ENCODE data around the gene KRT9.

KRT9 gene, protein sequence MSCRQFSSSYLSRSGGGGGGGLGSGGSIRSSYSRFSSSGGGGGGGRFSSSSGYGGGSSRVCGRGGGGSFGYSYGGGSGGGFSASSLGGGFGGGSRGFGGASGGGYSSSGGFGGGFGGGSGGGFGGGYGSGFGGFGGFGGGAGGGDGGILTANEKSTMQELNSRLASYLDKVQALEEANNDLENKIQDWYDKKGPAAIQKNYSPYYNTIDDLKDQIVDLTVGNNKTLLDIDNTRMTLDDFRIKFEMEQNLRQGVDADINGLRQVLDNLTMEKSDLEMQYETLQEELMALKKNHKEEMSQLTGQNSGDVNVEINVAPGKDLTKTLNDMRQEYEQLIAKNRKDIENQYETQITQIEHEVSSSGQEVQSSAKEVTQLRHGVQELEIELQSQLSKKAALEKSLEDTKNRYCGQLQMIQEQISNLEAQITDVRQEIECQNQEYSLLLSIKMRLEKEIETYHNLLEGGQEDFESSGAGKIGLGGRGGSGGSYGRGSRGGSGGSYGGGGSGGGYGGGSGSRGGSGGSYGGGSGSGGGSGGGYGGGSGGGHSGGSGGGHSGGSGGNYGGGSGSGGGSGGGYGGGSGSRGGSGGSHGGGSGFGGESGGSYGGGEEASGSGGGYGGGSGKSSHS

DNA sequence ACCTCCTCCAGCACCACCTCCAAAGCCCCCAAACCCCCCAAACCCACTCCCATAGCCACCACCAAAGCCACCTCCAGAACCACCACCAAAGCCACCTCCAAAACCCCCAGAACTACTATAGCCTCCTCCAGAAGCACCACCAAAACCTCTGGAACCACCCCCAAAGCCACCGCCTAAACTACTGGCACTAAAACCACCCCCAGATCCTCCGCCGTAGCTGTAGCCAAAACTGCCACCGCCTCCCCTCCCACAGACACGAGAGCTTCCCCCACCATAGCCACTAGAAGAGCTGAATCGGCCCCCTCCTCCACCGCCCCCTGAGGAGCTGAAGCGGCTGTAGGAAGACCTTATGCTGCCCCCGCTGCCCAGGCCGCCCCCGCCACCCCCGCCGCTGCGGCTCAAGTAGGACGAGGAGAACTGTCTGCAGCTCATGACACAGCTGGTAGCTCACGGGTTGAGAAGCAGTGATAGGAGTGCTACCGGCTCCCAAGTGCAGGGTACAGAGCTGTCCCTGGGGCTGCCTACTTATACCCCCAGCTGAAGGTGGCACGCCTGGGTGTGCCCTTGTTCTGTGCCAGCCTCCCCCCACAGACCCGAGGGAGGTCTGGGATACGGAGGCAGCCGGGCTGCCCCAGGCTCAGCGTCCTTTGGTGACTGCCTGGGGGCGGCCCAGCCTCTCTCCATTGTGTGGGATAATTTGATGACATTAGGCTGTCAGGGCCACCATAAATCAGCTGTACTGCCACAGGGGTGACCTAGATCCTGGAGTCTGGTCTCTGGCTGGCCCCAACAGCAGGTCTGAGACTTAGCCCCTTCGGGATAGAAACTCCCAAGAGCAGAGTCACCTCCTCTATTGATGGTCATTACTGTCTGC, at the start of gene KRT9:
Gene KRT9, minus strand, starts transcription at position 499 of the 874 bp plus-strand sequence. Its CDS starts 67 bp downstream, at position 432.
- TF ChIP-seq, protein P1, sequence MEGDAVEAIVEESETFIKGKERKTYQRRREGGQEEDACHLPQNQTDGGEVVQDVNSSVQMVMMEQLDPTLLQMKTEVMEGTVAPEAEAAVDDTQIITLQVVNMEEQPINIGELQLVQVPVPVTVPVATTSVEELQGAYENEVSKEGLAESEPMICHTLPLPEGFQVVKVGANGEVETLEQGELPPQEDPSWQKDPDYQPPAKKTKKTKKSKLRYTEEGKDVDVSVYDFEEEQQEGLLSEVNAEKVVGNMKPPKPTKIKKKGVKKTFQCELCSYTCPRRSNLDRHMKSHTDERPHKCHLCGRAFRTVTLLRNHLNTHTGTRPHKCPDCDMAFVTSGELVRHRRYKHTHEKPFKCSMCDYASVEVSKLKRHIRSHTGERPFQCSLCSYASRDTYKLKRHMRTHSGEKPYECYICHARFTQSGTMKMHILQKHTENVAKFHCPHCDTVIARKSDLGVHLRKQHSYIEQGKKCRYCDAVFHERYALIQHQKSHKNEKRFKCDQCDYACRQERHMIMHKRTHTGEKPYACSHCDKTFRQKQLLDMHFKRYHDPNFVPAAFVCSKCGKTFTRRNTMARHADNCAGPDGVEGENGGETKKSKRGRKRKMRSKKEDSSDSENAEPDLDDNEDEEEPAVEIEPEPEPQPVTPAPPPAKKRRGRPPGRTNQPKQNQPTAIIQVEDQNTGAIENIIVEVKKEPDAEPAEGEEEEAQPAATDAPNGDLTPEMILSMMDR (IDR thresholded peaks at IDR 0.05), result no peak

DNA sequence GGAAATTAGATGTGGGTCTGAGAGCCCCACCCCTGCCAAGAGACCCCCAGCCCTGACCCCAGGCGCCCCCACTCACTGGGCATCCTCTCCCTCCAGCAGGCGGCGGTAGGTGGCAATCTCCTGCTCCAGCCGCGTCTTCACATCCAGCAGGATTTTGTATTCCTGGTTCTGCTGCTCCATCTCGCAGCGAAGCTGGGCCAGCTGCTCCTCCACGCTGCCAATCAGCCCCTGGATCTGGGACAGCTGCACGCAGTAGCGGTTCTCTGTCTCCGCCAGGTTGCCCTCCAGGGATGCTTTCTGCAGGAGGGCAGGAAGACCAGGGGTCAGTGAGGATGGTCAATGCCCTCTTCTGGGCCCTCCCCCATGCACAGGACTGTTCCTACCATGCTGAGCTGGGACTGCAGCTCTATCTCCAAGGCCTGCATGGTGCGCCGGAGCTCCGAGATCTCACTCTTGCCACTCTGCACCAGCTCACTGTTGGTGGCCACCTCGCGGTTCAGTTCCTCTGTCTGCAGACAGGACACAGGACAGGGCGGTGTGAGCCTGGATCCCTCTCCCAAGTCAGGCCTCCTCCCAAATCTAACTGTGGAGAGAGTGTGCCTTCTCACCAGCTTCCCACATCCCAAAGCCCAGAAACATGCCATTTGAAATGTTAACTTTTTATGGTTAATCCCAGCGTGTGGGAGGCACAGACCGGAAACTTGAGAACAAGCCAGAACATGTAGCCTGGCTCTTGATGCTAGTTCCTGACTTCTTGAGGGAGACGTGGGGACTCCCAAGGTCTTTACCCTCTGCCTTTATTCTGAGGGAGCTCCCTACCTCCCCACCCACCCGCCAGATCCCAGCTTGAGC, 49.0 kb upstream of the KRT9 start:
- TF ChIP-seq, protein P1 (IDR thresholded peaks at IDR 0.05), result no peak

DNA sequence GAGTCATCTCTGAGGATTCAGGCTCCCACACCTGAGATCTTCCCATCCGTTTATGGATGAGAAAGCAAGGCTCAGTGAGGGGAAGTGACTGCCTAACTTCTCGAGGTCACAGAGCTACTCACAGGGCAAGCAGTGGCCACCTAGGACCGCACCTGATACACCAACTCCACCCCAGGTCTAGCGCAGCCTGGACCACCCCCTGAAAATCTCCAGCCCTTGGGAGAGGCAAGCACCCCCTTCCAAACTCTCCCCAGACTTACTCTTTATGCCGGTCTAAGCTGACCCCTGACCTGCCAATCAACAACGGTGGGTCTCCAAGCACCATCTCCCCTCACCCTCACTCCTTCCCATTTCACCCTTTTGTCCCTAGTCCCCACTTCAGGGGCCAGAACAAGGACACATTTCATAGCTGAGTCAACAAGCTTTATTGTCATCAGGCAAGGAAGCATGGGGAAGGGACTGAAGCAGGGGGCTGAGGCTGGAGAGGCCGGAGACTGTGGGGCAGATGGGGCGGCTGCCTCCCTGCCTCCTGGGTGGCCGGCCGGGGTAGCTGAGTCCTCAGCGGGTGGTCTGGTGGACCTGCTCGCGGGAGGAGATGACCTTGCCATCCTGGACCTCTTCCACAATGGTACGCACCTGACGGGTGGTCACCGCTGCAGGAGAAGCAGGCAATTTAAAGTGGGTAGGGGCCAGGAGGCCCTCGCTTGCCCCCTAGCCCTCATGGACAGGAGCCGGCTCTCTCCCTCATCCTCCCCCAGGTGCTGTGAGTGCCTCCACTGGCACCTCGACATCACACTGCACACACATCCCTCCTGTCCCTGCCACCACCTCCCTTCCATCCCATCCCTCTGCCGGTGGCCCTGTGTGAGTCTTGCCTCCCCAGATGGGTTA, 47.4 kb upstream of the KRT9 start:
- TF ChIP-seq, protein P1 (IDR thresholded peaks at IDR 0.05), result no peak

DNA sequence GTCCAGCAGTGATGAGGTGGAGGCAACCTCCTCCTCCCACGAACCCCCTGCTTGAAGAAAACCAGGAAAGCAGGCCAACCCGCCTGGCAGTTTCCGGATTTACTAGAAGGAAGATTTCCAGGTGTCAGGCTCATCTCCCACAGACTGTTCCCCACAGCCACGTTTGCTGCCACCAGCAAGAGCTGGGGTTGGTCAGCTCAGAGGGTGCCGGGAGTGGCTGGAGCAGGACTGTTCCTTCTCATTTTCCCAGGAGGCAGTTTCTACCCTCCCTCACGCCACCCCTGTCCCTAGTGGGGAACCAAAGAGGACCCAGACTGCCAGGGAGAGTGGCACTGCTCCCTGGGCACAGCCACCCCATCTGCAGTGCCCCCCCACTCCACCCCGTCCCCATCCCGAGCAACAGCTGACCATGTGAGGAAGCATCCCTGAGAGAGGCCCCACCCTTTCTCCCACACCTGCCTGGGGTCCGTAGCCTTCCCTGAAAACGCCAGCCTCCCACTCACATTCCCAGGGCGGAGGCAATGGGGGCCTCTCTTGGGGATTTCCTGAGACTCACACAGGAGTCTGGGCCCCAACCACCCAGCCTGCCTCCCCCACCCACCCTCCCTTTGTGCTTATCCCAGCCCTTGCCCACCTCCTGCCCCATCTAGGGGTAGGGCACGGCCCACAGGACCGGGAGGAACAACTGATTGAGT, 46.6 kb upstream of the KRT9 start:
- TF ChIP-seq, protein P1 (IDR thresholded peaks at IDR 0.05), result no peak

DNA sequence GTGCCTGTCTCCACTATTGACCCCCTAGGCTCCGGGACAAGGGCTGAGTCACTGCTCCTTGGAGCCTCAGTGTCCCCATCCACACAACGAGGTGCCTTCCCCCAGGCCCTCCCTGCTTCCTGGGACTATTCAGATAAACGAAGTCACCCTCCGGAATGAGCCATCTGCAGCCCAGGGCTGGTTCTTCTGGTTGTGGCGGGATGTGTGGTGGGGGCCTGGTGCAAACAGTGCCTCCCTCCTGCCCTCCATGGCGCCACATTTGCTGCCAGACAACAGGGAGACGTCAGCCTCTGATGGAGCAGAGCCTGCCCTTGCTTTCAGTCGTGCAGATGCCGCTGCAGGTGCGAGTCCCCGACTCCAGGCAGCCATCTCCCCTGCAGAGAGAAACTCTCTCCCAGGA, 45.8 kb upstream of the KRT9 start:
- TF ChIP-seq, protein P1 (IDR thresholded peaks at IDR 0.05), result no peak

DNA sequence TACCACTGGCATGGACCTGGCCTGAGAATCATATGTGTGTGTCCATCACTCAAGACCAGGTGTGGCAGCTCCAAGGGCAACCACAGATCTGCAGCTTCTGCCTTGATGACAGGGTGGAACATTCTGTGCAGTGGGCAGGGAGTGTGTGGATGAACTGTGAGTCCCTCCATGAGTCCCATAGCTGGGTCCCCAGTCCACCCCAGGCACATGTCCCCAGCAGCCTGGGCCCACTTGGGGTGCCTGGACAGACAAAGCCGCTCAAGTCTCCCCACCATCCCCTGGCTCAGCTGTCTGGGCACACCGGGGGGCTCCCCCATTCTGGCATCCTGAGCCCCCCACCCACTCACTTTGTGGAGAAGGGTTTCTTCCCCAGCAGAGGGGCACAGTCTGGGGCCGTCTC, 45.3 kb upstream of the KRT9 start:
- TF ChIP-seq, protein P1 (IDR thresholded peaks at IDR 0.05), result no peak
